ENCODE data around the gene MCTP1. TPM values are rescaled to one million over a fixed set of nuclear protein-coding genes. Genes with fewer than 3 reads are reported as not detected.

MCTP1 gene
- total and polyA plus RNA-seq, 8 donors: 4.4 to 55.1 (median 5.9) TPM

GRCh38 chr5:94693845-94694370 is 591.0 kb downstream of the MCTP1 start:
- Histone ChIP-seq H3K27me3 (no peaks in the 10 kb centered on the region), H3K4me1 (no peaks in the 10 kb centered on the region), H3K9me3 (no peaks in the 10 kb centered on the region), H3K27ac (no peak overlapping the region), H3K36me3 (peaks cover 2 to 3% of the 10 kb centered on the region in 2 donors), H3K4me3 (no peak overlapping the region)
- ATAC-seq (no peak), DNase-seq (no peak)
- TF ChIP-seq, protein P1, sequence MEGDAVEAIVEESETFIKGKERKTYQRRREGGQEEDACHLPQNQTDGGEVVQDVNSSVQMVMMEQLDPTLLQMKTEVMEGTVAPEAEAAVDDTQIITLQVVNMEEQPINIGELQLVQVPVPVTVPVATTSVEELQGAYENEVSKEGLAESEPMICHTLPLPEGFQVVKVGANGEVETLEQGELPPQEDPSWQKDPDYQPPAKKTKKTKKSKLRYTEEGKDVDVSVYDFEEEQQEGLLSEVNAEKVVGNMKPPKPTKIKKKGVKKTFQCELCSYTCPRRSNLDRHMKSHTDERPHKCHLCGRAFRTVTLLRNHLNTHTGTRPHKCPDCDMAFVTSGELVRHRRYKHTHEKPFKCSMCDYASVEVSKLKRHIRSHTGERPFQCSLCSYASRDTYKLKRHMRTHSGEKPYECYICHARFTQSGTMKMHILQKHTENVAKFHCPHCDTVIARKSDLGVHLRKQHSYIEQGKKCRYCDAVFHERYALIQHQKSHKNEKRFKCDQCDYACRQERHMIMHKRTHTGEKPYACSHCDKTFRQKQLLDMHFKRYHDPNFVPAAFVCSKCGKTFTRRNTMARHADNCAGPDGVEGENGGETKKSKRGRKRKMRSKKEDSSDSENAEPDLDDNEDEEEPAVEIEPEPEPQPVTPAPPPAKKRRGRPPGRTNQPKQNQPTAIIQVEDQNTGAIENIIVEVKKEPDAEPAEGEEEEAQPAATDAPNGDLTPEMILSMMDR (IDR thresholded peaks at IDR 0.05): no peak
- intact Hi-C loops (cut with DNase I): no loop called here

DNA sequence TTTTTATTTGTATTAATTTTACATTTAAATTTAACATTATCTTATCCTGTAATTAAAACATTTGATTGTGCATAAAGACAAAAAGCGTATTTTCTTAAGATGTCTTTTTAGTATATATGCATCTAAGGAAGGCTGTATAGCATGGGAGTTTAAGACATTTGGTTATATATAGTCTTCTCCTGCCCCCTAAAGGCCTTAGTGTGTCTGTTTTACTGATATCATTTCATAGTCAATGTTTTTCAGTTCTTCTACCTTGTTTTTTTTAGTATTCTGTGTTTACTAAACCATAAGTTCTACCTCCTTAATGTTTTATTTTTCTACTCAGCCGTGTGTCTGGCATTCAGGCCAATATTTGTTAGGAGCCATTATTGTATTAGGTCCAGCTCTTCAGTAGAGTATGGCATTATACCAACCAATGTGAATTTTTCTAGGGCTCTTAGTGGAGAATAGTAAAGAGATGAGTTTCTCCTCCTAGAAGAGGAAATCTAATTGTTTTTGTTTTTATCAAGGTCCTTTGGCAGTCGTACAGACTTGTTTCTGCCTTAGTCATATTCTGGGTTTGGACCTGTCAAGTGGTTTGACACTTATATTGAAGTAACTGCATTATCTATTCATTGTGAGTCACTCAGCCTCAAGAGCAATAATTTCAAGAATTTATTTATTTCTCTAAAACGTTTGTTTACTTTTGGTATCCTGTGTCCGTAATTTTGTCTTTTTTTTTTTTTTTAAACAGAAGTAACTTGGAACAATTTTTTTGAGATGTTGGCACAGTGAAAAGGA is 591.7 kb downstream of the MCTP1 start:
- H3K27me3 ChIP-seq: no peaks in the 10 kb centered on the region

DNA sequence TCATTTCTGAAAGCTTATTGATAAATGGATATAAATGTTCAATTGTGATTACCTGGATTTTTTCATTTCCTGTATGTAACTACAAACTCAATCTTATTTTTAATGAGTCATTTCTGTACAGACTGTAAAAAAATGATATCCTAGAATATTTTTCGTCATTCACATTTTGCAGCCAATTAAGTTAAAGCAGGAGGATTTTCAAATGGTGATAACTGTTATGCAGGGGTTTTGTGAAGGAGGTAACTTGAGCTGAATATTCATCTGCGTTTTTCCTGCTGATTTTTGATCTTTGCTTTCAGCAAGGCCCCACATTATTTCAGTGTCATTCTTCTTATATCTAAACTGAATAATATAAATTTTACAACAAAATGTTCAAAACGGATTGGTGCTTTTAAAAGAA is 592.3 kb downstream of the MCTP1 start:
- intact Hi-C loops (cut with DNase I): no loop called here

More for the DNA sequence above, 591.7 kb downstream of the MCTP1 start:
- ATAC-seq: peak; percentile 69
- intact Hi-C loops (cut with DNase I): no loop called here
- no peak overlapping the region for H3K4me3 ChIP-seq
- H3K36me3 ChIP-seq: peaks cover 2 to 3% of the 10 kb centered on the region in 2 donors
- no peaks in the 10 kb centered on the region for H3K4me1 ChIP-seq
- TF ChIP-seq, protein P1 (IDR thresholded peaks at IDR 0.05): peak in 1 of 2 donors; percentile 34
- DNase-seq: peak in 2 of 4 donors; percentile 39 to 72
- H3K27ac ChIP-seq: no peak overlapping the region
- no peaks in the 10 kb centered on the region for H3K9me3 ChIP-seq

GRCh38 chr5:94691949-94692348 is 592.9 kb downstream of the MCTP1 start:
- Histone ChIP-seq H3K9me3 (no peaks in the 10 kb centered on the region), H3K4me3 (no peak overlapping the region), H3K27me3 (no peaks in the 10 kb centered on the region), H3K36me3 (peaks cover 2 to 9% of the 10 kb centered on the region in 2 donors), H3K27ac (no peak overlapping the region), H3K4me1 (no peaks in the 10 kb centered on the region)
- ATAC-seq (peak; percentile 32), DNase-seq (peak in 1 of 4 donors; percentile 53)
- TF ChIP-seq, protein P1 (IDR thresholded peaks at IDR 0.05): no peak
- intact Hi-C loops (cut with DNase I): no loop called here

More for the DNA sequence above, 592.3 kb downstream of the MCTP1 start:
- Histone ChIP-seq H3K27me3 (no peaks in the 10 kb centered on the region), H3K4me1 (no peaks in the 10 kb centered on the region), H3K4me3 (no peak overlapping the region), H3K9me3 (no peaks in the 10 kb centered on the region), H3K27ac (no peak overlapping the region), H3K36me3 (peaks cover 2 to 3% of the 10 kb centered on the region in 2 donors)
- TF ChIP-seq, protein P1 (IDR thresholded peaks at IDR 0.05): no peak
- DNase-seq (no peak), ATAC-seq (no peak)

- Histone ChIP-seq H3K4me1 (no peaks in the 10 kb centered on the region), H3K9me3 (no peaks in the 10 kb centered on the region), H3K27ac (no peak overlapping the region), H3K36me3 (peaks cover 2 to 15% of the 10 kb centered on the region in 2 donors), H3K27me3 (no peaks in the 10 kb centered on the region), H3K4me3 (no peak overlapping the region)
- intact Hi-C loops (cut with DNase I): no loop called here
- TF ChIP-seq, protein P1 (IDR thresholded peaks at IDR 0.05): no peak
- no peak for ATAC-seq
- no peak for DNase-seq
Observed at GRCh38 chr5:94691291-94691690, 593.6 kb downstream of the MCTP1 start.
